ENCODE results near the gene KLK7.

DNA sequence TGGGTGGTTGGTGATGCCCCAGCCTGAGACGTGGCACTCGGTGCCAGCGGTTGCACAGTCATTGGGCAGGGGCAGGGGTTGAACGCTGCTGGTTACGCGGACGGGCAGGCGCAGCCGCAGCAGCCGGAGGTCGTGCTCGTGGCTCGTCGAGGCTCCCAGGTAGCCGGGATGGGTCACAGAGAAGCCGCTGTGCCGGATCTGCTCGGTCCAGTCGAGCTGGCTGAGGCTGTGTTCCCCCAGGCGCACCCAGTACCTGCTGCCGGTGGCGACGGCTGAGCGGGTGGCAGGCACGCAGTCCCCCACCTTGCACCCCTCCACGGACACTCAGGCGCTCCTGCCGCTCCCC is 48.1 kb upstream of the KLK7 start:
- TF ChIP-seq, protein P1, sequence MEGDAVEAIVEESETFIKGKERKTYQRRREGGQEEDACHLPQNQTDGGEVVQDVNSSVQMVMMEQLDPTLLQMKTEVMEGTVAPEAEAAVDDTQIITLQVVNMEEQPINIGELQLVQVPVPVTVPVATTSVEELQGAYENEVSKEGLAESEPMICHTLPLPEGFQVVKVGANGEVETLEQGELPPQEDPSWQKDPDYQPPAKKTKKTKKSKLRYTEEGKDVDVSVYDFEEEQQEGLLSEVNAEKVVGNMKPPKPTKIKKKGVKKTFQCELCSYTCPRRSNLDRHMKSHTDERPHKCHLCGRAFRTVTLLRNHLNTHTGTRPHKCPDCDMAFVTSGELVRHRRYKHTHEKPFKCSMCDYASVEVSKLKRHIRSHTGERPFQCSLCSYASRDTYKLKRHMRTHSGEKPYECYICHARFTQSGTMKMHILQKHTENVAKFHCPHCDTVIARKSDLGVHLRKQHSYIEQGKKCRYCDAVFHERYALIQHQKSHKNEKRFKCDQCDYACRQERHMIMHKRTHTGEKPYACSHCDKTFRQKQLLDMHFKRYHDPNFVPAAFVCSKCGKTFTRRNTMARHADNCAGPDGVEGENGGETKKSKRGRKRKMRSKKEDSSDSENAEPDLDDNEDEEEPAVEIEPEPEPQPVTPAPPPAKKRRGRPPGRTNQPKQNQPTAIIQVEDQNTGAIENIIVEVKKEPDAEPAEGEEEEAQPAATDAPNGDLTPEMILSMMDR (conservative IDR thresholded peaks at IDR 0.05; ENCODE audit: low read length), result no peak
- no peak for TF ChIP-seq EZH2phosphoT487 (IDR thresholded peaks at IDR 0.05; ENCODE audit: borderline replicate concordance)

Measured in Loucy (cell line).